Central memory CD4-positive, alpha-beta T cell (primary cell): ENCODE measurements around the gene INPP5A.

Experiments
- DNase-seq: peaks from one replicate; pipeline ENCODE4 v3.0.0; 2022

The INPP5A gene

DNA sequence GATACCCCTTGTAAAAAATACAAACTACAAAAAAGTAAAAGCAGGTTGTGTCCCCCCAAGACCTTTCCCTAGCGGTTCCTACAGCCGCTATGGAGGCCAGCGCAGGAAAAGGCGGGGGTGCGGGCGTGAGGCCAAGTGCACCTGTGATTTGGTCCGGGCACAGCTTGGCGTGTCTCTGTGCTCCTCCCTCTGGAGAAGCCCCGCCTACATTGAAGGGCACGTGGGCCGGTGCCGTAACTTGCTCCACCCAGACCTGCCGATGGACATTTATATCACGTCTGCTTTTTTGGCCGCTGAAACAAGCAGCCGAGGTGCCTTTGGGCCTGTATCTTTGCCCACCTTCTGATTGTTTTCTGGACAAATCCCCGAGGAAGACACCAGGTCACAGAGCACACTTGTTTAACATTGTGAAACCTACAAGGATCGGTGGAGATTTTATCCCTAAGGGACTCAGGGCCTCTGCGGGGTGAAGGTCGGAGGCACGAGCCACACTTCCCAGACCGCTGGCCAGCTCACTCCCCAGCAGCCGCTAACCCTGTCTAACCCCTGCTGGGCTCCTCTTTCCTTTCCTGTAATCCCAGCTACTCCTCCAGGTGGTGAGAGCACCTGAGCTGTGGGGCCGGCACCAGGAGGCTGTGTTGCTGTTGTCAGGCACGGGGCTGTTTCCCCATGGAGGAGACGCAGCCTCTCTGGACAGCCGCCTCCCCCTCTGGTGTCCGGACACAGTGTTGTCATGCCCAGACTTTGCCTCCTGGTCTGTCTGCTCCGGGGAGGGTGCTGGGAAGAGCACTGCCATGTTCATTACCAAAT lies 18.8 kb upstream of the INPP5A start:
- DNase-seq, result no peak

GRCh38 chr10:132519382-132520176 lies 18.0 kb upstream of the INPP5A start:
- no peak for DNase-seq

DNA sequence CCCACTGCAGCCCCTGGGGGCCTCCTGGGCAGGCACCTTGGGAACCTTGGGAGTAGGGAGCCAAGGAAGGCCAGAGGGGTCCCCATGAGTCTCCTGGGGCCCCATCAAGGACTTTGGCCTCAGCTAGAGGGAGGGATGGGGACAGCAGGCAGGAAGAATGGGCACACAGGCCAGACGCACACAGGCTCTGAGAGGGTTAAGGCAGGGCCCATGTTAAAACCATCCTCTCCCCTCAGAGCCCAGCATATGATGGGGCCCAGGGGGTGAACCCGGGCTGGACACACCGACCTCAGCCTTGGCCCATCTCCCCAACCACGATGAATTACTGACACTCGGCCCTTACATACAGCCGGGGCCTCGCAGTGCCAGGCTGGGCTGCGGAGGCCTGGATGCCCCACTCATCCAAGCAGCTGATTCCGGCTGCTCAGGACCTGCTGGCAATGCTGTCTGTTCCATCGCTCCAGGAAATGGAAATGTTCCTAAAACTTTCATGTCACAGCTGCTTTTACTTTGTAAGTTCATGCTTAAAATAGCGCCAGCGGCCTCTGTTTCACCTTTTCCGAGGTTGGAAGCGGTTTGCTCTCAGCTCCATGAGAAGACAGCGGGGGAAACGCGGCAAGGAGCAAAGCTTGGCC lies 17.3 kb upstream of the INPP5A start:
- DNase-seq, result no peak

DNA sequence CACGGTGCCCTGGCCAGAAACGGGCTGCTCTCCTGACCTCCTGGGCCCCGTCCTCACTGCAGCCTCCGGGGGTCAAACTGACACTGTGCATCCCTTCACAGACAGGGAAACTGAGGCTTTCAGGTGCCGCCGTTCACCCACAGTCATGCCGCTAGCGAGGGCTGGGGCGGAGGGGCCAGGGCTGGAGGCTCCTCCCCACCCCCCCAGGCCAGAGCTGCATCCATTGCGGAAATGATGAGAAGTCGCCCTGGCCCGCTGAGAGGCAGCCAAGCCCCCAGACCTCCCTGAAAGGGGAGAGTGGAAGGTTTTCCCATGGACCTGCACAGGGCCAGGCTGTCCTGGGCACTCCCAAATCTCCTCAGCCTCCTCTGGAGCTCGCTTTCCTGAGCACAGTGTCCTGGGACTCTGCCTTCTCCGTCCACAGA lies 16.5 kb upstream of the INPP5A start:
- no peak for DNase-seq

GRCh38 chr10:132521466-132522102 lies 16.0 kb upstream of the INPP5A start:
- DNase-seq, result no peak

GRCh38 chr10:132522521-132523411 lies 14.8 kb upstream of the INPP5A start:
- DNase-seq, result no peak

- no peak for DNase-seq
Observed at GRCh38 chr10:132523561-132524442, 13.8 kb upstream of the INPP5A start.

- no peak for DNase-seq
Observed at GRCh38 chr10:132524443-132525285, 12.9 kb upstream of the INPP5A start.

DNA sequence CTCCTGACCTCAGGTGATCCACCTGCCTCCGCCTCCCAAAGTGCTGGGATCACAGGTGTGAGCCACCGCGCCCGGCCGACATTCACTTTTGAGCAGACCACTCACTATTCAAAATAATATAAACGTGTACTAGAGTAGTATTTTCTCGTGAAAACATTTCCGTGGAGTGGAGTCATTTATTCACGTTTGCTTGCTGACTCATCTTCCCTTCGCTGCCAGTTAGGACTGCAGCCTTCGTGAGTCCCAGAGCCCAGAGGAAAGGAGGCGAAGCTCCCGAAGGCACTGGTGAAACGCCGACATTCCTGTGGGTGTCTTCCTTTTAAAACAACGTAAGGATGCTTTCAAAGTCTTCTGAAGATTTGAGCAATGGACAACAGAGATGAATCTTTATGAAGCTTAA lies 10.9 kb upstream of the INPP5A start:
- no peak for DNase-seq

- DNase-seq, result no peak
Observed at GRCh38 chr10:132527339-132528063, 10.1 kb upstream of the INPP5A start.

DNA sequence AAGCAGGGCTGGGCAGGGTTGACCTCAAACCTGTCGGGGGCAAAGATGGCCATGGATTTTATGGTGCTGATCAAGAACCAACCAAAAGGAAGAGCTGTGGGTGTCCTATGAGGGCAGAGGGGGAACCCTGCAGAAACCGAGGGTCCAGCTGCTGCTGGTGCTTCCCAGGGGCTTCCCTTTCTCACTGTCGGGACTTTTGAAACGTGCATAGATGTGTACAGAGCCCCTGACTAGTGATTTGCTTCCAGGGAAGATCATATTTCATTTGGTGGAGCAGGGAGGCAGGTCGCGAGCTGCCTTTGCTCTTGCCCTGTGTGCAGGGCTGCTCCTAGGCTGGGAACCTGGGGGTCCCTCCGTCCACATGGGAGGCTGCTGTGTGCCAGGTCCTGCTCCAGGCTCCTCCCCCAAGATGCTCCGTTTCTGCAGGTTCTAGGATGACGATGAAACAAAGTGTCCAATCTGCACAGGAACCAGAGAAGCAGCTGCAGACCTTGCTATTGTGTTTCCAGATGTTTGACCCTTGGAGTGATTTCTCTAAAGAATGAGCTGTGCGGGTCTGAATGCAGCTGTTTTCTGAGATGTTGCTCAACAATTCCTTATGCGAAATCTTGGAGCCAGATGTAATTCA lies 9.4 kb upstream of the INPP5A start:
- DNase-seq, result no peak

DNA sequence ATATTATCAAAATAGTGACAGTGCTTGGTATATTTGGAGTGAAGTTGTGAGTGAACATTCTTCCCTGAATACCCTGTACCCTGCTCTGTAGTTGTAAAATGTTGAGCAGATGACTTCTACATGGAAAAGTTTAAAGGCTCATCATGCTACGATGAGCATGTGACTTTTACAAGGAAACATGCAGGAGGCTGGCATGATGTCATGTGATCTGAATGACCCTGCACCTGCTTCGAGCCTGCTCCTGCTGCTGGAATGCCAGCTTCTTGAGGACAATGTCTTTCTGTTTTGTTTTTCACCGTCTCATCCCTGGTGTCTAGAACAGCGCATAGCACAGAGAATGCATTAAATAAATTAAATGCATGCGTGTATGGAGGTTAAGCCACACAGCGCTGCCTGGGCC lies 5.4 kb upstream of the INPP5A start:
- DNase-seq, result no peak

GRCh38 chr10:132532749-132533560 lies 4.6 kb upstream of the INPP5A start:
- DNase-seq, result no peak

DNA sequence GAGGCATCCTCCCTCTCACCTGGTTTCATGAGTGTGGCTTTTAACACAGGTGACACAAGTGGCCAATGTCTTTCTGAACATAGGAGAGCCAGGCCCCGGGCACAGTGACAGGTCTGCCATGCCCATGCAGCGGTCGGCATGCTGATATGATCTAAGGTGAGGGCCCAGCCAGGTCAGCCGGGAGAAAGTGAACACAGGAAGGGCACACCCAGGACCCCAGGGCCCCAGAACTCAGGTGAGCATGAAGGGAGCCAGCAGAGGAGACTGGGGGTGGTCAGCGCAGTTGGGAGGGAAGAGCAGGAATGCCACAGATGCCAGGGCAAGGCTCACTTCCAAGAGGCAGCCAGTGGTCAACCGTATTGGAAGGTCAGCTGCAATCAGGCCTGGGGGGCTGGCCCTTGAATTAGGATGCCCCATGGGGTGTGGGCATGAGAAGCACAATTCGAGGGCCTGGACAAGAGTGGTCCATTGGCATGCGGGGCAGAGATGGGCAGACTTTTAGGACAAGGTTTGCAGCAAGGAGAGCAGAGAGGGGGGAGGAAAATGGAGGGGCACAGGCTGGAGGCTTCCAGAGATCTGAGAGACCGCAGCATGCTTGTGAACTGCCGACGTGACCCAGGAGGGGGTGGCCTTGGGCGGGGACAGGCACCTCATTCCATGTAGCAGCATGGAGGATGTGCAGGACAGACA lies 3.9 kb upstream of the INPP5A start:
- no peak for DNase-seq

GRCh38 chr10:132534391-132535064 lies 3.1 kb upstream of the INPP5A start:
- no peak for DNase-seq

GRCh38 chr10:132535065-132535651 lies 2.4 kb upstream of the INPP5A start:
- no peak for DNase-seq
